Heart right ventricle (tissue), 16 donors: ENCODE data around the gene AGPAT1. TPM values are rescaled to one million over a fixed set of nuclear protein-coding genes. Genes with fewer than 3 reads are reported as not detected.

Experiments used
- ATAC-seq, 8 donors: fragments of 200-7000 bp; cut with Tn5 transposase; one replicate each; pipeline ENCODE4 v1.9.1; 2020; ENCODE audit warnings: mild to moderate bottlenecking in 8 of 8, moderate library complexity in 8 of 8, moderate number of reproducible peaks in 1 of 8
- DNase-seq, 2 donors: peaks; one replicate each; pipeline ENCODE4 v3.0.0-alpha.2; 2020
- H3K27ac ChIP-seq, 10 donors: fragments of 200-600 bp; sonication (generic) in 2 of 10; one replicate each; pipeline versions ENCODE4 v1.5.0 to v1.8.0; 2020 to 2022; ENCODE audit warnings: mild to moderate bottlenecking in 3 of 10
- H3K27me3 ChIP-seq, 7 donors: fragments of 200-600 bp; one replicate each; pipeline ENCODE4 v1.8.0; 2021 to 2022; ENCODE audit warnings: mild to moderate bottlenecking in 2 of 7
- H3K36me3 ChIP-seq, 9 donors: fragments of 200-600 bp; sonication (generic) in 1 of 9; one replicate each; pipeline versions ENCODE4 v1.5.0 to v1.8.0; 2020 to 2022; ENCODE audit warnings: mild to moderate bottlenecking in 2 of 9
- H3K4me1 ChIP-seq, 9 donors: fragments of 200-600 bp; sonication (generic) in 1 of 9; one replicate each; pipeline versions ENCODE4 v1.5.0 to v1.8.0; 2020 to 2022; ENCODE audit warnings: mild to moderate bottlenecking in 4 of 9
- H3K4me3 ChIP-seq, 10 donors: fragments of 200-600 bp; sonication (generic) in 2 of 10; one replicate each; pipeline versions ENCODE4 v1.5.0 to v1.8.0; 2020 to 2022; ENCODE audit warnings: mild to moderate bottlenecking in 7 of 10, moderate library complexity in 2 of 10
- H3K9me3 ChIP-seq, 11 donors: fragments of 200-600 bp in 10 of 11; sonication (generic) in 2 of 11; one replicate each; pipeline versions ENCODE4 v1.5.0 to v1.8.0; 2013 to 2022; ENCODE audit warnings: mild to moderate bottlenecking in 2 of 11, control low read depth in 1 of 11, moderate library complexity in 1 of 11
- CTCF ChIP-seq, 9 donors: fragments of 200-600 bp; sonication (generic) in 2 of 9; IDR thresholded peaks; one replicate each; pipeline versions ENCODE4 v1.5.0 to v1.8.0; 2021 to 2022; ENCODE audit warnings: antibody characterized with exemption in 9 of 9, mild to moderate bottlenecking in 5 of 9, moderate library complexity in 1 of 9
- WGBS, 2 donors: extraction: QIAGEN DNeasy Blood & Tissue Kit; methylation state at CpG; one replicate each; pipeline ENCODE4 v1.1.7; 2013; ENCODE audit warnings: inconsistent platforms in 1 of 2; 5-methylcytosine and 5-hydroxymethylcytosine counted together
- intact Hi-C, 10 donors: fragments of 100-400 bp; cut with DNase I; formaldehyde crosslinking; loops; one replicate each; pipeline versions ENCODE4 v1.11.1 to v1.14.2; 2022
- polyA plus RNA-seq, 2 donors: library from polyadenylated mRNA; stranded (reverse); fragments of 200-250 nt; gene quantifications; one replicate each; pipeline ENCODE4 v1.2.3, GENCODE V29; 2013
- total RNA-seq, 10 donors: library from RNA; stranded (reverse); fragmentation: NEBNext Ultra II Directional in 3 of 10; extraction: Animal tissue kit (Norgen Biotek cat#: 25700) in 3 of 10; gene quantifications; one replicate each; pipeline versions ENCODE4 v1.2.1 to v1.2.4, GENCODE V29; 2021 to 2023
- donor health status: Arrhythmogenic right ventricular cardiomyopathy.
- donor health status: ischemic (EF 13 %, LVEDD 7.1; RV severe dilation, severe dysfunction).
- donor health status: healthy with polysubstance abuse.
- donor health status: DM: no; HTN: yes; CAD: no.
- donor health status: DM: no; HTN: no; CAD: no.
- donor health status: ischemic (EF 25% LVEDD 6.9; RV normal size, moderate dysfunction).
- donor health status: ischemic (EF 25% LVEDD 5.7; RV mildly dilated, moderate dysfunction).
- donor health status: healthy.
- donor health status: DM: yes; HTN: yes; CAD: no.
- donor health status: Ischemic cardiomyopathy.
- donor health status: ischemic (EF 35%, LVEDD 5.7; RV mildly dilated, moderate dysfunction).
- donor health status: nonischemic (EF 11% LVEDD 7.7; RV severe dilation, severe dysfunction).
- donor health status: DM: yes; HTN: yes; CAD: no.
- donor health status: PGD.
- donor health status: ischemic (EF 29% LVEDD 5.4; RV normal size, mild dysfunction).
- donor health status: nonischemic (EF 23%, LVEDD 6.1; RV moderate dilation, normal function).

AGPAT1 gene
- total and polyA plus RNA-seq, 12 donors, result 39.0 to 63.1 (median 49.1) TPM

GRCh38 chr6:32191696-32192607 is 16.1 kb upstream of the AGPAT1 start:
- H3K27me3 ChIP-seq, result no peaks in the 10 kb centered on the region
- no peak for ATAC-seq
- H3K9me3 ChIP-seq, result no peaks in the 10 kb centered on the region
- H3K4me1 ChIP-seq, result peaks cover 13 to 81% (median 67%) of the 10 kb centered on the region in 9 donors
- 71 to 74% methylated on average over 15 of the region's 15 CpGs for WGBS, 2 donors
- peak overlapping the region; percentile 50 to 99 (median 98) for H3K27ac ChIP-seq
- H3K4me3 ChIP-seq, result peak overlapping the region in 8 of 10 donors; percentile 14 to 82 (median 58)
- DNase-seq, result no peak
- TF ChIP-seq CTCF (IDR thresholded peaks at IDR 0.05), result no peak
- peaks cover 0 to 30% (median 12%) of the 10 kb centered on the region in 9 donors for H3K36me3 ChIP-seq
- intact Hi-C loops, result loop anchor here in 2 of 10 donors (5.0 kb wide), 1 partner anchor 65 kb away; the partner anchor contains the start of gene ATF6B (in 2 of the 2)

DNA sequence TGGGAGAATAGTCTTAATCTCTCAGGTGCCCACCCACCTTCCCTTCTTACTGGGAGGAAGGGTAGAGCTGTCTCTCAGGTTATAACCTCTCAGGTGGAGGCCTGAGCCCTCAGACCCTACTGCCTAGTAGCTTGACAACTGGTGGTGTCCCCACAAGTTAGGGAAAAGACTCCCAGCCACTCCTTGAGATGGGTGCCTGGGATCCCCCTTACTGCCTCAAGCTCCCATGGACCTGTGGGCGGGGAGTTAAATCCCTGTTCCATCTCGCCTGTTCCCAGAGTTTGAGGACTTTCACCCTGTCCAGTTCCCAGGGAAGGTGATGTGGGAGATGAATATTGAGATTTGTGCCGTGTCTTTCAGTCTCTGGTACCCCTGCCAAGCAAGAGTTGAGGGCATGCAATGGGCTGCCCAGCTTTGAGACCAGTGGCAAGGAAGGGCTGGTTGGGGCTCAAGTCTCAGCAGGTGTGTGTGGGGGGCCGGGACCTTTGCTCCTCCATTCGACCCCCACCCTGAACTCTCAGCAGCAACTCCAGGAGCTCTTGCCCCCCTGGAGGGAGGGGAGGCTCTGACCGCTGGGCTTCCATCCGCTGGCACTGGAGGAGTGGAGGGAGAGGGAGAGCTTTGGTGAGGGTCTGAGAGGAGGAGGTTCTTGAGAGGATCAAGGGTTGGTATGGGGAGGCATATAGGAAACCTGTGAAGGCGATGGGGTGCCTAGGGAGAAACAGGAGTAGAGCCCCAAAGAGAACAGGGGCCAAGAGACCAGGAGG is 15.2 kb upstream of the AGPAT1 start:
- intact Hi-C loops, result loop anchor here in 2 of 10 donors (5.0 kb wide), 1 partner anchor 64 kb away; the partner anchor contains the start of gene ATF6B (in 2 of the 2)
- DNase-seq, result no peak

DNA sequence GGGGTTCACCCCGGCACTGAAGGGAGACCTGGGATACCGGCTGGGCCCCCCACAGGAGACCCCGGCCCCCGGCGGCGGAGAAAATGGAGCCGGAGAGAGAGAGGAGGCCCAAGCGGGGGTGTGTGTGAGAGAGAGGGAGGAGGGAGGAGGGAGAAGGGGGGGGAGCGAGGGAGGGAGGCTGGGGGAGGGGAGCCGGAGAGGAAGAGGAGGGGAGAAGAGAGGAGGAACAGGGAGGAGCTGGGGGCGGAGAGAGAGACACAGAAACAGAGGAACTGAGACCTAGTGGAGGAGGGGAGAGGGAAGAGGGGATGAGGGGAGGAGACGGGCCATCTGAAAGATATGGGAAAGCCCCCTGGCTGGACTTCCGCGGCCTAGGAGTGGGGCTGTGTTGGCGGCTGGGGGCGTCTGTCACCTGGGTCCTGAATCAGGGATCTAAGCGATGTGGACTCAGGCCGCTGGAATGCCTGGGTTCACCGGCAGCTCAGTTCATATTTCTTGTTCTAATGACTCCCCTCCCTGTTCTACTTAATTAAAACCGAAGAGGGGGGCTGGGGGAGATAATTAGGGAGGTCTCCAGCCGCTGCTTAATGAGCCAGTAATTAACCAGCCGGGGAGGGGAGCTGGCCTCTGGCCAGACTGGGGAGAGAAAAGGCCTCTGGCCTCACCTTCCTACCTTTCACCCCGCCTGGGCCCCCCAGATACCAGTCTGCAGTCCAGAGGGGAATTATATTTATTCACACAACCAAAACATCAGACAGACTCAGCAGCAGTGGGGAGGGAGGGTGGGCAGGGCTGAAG is 14.4 kb upstream of the AGPAT1 start, which contains the start of gene PBX2:
Gene PBX2, minus strand, starts transcription at position 149 of the 798 bp plus-strand sequence. CDS start 287 bp downstream, outside the sequence.
- Histone ChIP-seq H3K4me1 (peaks cover 13 to 86% (median 74%) of the 10 kb centered on the region in 9 donors), H3K27ac (peak within 1 kb of the TSS; percentile 71 to 99 (median 98)), H3K27me3 (no peaks in the 10 kb centered on the region), H3K36me3 (peaks cover 0 to 41% (median 15%) of the 10 kb centered on the region in 9 donors), H3K4me3 (peak within 1 kb of the TSS; percentile 50 to 85 (median 80)), H3K9me3 (no peaks in the 10 kb centered on the region)
- no peak for TF ChIP-seq CTCF (IDR thresholded peaks at IDR 0.05)
- intact Hi-C loops, result loop anchor here in 2 of 10 donors (5.0 kb wide), 1 partner anchor 63 kb away; the partner anchor contains the start of gene ATF6B (in 2 of the 2)
- peak; percentile 86 to 98 for DNase-seq
- peak; percentile 69 to 85 (median 78) for ATAC-seq
- 1 to 2% methylated on average over 21 of the region's 23 CpGs for WGBS, 2 donors

More for the DNA sequence above, 15.2 kb upstream of the AGPAT1 start:
- no peaks in the 10 kb centered on the region for H3K27me3 ChIP-seq
- no peak for TF ChIP-seq CTCF (IDR thresholded peaks at IDR 0.05)
- peak overlapping the region; percentile 71 to 99 (median 98) for H3K27ac ChIP-seq
- ATAC-seq, result no peak
- H3K9me3 ChIP-seq, result no peaks in the 10 kb centered on the region
- H3K36me3 ChIP-seq, result peaks cover 0 to 36% (median 15%) of the 10 kb centered on the region in 9 donors
- H3K4me1 ChIP-seq, result peaks cover 11 to 84% (median 71%) of the 10 kb centered on the region in 9 donors
- H3K4me3 ChIP-seq, result peak overlapping the region in 9 of 10 donors; percentile 75 to 85 (median 80)
- 81 to 85% methylated on average over 8 of the region's 8 CpGs for WGBS, 2 donors
